AG09309 (cell line): ENCODE measurements around the gene ARL6IP5.

Experiments used
- DNase-seq: peaks from one replicate; pipeline ENCODE4 v3.0.0-alpha.2; 2010; ENCODE audit warnings: low read depth
- H3K4me3 ChIP-seq: 2 replicates; pipeline ENCODE4 v1.5.1; 2011; ENCODE audit warnings: mild to moderate bottlenecking, low read depth, low read length, moderate library complexity; ENCODE audit not compliant: control insufficient read depth
- TF ChIP-seq, protein P1 (sequence below): IDR thresholded peaks from 2 replicates; pipeline ENCODE4 v1.5.1; 2011; ENCODE audit warnings: mild to moderate bottlenecking, low read depth, low read length, inconsistent platforms; ENCODE audit not compliant: insufficient read depth, control insufficient read depth; ENCODE audit errors: missing control alignments

The ARL6IP5 gene

DNA sequence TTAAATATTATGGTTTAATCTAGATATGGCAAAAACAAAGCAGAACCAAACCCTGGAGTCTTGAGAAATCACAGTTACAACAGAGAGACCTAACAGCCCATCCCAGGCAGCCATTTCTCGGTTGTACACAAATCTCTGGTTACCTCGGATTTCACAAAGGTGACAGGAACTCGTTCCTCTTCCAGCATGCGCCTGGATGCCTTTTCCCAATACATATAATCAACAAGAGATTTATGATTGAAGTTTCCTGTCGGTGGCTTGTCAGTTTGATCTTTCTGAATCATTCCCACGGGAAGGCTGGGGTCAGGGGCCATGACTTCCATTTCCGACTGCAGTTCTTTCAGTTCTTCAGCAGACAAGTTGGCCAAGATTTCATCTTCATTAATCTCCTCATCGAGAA, 37.2 kb downstream of the ARL6IP5 start:
- TF ChIP-seq, protein P1, sequence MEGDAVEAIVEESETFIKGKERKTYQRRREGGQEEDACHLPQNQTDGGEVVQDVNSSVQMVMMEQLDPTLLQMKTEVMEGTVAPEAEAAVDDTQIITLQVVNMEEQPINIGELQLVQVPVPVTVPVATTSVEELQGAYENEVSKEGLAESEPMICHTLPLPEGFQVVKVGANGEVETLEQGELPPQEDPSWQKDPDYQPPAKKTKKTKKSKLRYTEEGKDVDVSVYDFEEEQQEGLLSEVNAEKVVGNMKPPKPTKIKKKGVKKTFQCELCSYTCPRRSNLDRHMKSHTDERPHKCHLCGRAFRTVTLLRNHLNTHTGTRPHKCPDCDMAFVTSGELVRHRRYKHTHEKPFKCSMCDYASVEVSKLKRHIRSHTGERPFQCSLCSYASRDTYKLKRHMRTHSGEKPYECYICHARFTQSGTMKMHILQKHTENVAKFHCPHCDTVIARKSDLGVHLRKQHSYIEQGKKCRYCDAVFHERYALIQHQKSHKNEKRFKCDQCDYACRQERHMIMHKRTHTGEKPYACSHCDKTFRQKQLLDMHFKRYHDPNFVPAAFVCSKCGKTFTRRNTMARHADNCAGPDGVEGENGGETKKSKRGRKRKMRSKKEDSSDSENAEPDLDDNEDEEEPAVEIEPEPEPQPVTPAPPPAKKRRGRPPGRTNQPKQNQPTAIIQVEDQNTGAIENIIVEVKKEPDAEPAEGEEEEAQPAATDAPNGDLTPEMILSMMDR: no peak
- H3K4me3 ChIP-seq: no peak overlapping the region
- no peak for DNase-seq

DNA sequence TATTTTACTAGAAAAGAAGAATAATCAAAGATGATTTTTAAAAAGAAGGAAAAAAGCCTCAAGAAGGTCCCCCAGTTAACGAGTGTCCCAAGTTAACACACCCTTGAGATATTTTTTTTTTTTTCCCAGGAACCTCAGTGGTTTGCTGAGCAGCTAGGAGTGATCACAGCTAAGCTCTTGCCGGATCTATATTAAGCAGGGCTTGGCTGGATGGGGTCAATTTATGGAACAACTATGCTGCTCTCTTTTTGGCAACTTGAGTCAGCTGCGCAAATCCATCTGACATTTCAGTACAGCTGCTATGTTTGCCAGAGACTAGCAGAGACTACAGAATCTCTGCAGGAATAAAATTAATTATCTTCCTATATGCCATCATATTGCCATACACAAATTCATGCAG, 37.7 kb downstream of the ARL6IP5 start, which contains the start of gene LMOD3:
TSS of gene LMOD3 (minus strand) at position 193 of the 400 bp plus-strand sequence. CDS start 209 bp downstream, outside the sequence.
- no peak within 1 kb of the TSS for H3K4me3 ChIP-seq
- no peak for DNase-seq
- TF ChIP-seq, protein P1: no peak

DNA sequence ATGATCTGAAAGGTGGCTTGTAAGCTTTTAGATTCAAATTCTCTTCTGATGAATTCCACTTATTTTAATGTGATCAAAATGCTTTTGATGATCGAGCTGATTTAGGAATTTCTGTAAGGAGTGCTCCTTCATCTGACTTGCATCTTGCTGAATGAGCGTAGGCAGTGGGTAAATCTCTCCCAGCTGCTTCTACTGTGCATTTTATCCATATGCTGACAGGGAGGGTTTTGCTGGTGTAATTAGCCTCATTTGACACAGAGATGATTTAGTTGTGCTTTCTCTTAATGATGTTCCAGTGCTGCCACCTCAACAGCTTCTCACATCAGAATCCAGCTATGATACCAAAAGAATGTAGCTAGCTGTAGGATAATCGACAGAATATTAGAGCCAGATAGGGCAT, 41.5 kb downstream of the ARL6IP5 start:
- TF ChIP-seq, protein P1: no peak

DNA sequence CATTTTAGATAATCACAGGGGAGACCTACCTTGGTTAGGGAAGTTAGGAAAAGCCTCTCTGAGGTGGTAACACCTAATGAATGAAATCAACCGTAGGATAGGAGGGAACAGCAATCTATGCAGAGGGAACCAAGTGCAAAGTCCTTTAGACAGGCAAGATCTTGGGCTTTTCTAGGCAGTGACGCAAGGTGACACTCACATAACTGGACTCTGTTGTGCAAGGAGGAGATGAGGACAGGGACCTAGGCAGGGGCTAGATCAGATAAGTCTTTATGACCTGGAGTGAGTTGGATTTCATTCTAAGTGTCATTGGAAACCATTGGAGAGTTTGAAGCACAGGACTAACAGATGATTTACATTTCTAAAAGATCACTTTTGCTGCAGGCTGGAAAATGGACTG, 42.3 kb downstream of the ARL6IP5 start:
- TF ChIP-seq, protein P1: no peak
- no peak for DNase-seq
- no peak overlapping the region for H3K4me3 ChIP-seq

More for the DNA sequence above, 41.5 kb downstream of the ARL6IP5 start:
- no peak for DNase-seq
- H3K4me3 ChIP-seq: no peak overlapping the region

DNA sequence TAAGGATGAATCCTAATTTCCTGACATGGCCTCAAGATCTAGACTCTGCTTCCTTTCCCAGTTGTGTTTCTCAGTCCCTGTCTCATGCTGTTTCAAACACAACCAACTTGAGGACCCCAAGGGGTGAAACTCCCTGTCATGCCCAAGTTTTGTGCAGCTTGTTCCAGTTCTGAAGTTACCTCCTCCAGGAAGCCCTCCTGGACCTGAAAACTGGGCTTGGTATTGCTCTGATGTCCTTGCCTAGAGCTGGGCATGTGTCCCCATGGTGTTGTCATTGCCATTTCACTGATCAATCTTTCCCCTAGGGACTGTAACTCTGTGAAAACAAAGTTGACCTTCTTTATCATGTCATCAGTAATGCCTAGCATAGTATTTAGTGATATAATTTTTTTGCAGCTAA, 43.8 kb downstream of the ARL6IP5 start:
- TF ChIP-seq, protein P1: no peak
- no peak overlapping the region for H3K4me3 ChIP-seq
- no peak for DNase-seq

DNA sequence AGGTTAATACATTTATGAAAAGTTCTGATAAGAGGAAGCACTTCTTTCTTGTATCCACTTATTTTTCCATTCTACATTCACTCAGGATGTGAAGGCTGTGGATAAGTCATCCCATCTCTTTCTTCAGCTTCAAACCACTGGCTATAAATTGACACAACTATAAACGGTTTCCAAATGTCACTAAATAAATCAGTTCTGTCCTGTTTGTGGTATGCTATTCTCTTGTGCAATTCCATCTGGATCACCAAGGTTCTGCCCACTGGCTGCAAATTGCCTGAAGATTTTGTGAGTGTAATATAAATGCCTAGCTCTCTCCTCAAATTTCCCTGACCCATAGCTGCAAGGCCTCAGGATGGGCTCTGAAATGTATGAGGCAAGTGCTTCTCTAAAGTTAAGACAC, 44.8 kb downstream of the ARL6IP5 start:
- TF ChIP-seq, protein P1: no peak
- DNase-seq: peak; percentile 73

DNA sequence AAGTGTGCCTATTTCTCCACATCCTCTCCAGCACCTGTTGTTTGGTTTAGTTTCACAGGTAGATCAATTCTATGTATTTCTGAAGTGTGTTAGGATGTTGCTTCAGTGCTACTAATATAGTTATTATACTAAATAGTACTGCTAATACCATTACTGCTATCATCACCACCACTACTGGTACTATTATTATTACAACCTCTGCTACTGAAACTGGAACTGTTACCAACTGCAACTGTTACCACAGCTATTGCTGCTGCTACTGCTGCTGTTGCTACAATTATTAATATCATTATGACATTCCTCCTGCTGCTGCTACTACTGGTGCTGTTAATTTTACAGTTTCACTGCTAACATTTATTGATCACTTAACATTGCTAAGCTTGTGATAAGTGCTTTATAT, 46.0 kb downstream of the ARL6IP5 start:
- no peak for DNase-seq
- H3K4me3 ChIP-seq: no peak overlapping the region
- TF ChIP-seq, protein P1: no peak

More for the DNA sequence above, 44.8 kb downstream of the ARL6IP5 start:
- no peak overlapping the region for H3K4me3 ChIP-seq
